Fibroblast of skin of scalp (primary cell): ENCODE results near the gene KCNH6.
A peak's percentile ranks its signal among the peaks of the same experiment; 100 is the strongest.

ENCODE experiments used
- DNase-seq: peaks from one replicate; pipeline ENCODE4 v3.0.0-alpha.2; 2013

Gene KCNH6

DNA sequence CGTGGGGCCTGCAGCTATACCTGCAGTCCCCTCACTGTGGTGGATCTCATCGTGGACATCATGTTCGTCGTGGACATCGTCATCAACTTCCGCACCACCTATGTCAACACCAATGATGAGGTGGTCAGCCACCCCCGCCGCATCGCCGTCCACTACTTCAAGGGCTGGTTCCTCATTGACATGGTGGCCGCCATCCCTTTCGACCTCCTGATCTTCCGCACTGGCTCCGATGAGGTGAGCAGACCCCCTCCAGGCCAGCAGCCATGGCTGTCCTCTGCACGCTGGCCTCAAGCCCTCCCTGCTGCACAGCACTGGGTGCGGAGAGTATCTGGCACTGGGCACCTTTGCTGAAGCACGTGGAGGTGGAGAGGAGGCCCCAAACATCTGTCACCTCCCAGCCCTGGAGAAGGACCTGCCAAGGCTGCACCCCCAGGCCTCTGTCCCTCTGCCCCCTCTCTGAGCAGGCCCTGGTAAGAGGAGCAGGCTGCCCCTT lies 11.0 kb downstream of the KCNH6 start:
- DNase-seq: no peak

DNA sequence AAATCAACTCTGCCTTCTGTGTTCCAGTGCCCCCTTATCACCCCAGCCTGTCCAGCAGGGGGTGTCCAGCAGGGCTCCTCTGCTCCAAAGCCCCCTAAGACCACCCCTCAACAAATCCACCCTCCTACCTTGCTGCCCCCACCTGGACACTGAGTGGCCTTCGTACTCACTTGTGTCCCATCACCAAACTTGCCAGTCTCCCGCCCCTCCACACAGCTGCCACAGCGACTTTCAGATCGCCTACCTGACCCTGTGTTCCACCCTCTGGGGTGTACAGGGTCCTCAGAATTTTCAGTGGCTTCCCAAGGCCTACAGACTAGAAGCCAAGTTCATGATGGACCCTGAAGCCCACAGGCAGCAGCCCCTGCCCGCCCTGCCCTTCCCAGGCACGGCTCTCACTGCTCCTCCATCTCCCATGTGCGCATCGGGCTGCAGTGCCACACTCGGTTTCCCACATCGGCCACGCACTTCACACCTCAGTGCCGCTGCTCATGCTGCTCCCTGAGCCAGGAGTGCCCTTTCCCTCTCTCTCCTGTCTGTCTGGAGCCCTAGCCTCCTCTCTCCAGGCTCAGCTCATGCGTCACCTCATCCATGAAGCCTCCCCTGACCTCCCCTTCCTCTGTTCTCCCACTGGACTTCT lies 11.8 kb downstream of the KCNH6 start:
- DNase-seq: no peak

DNA sequence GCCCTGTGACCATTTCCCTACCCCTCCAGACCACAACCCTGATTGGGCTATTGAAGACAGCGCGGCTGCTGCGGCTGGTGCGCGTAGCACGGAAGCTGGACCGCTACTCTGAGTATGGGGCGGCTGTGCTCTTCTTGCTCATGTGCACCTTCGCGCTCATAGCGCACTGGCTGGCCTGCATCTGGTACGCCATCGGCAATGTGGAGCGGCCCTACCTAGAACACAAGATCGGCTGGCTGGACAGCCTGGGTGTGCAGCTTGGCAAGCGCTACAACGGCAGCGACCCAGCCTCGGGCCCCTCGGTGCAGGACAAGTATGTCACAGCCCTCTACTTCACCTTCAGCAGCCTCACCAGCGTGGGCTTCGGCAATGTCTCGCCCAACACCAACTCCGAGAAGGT lies 12.5 kb downstream of the KCNH6 start:
- DNase-seq: no peak

DNA sequence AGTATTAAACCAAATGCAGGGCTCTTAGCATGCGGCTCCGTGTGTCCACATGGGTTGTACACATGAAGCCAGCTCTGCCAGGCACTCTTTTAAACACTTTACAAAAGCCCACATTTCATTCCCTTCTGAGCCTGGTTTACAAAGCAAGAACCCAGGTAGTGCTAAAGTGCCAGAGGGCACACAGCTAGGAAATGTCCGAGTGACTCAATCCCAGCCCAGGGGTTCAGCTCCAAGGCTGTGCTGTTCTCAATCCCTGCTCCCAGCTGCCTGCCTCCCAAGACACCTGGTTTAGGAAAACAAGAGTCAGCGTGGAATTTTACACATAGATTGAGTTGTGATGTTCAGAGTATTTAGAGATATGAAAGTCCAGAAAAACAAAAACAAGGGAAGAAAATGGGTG lies 13.8 kb downstream of the KCNH6 start:
- DNase-seq: no peak

DNA sequence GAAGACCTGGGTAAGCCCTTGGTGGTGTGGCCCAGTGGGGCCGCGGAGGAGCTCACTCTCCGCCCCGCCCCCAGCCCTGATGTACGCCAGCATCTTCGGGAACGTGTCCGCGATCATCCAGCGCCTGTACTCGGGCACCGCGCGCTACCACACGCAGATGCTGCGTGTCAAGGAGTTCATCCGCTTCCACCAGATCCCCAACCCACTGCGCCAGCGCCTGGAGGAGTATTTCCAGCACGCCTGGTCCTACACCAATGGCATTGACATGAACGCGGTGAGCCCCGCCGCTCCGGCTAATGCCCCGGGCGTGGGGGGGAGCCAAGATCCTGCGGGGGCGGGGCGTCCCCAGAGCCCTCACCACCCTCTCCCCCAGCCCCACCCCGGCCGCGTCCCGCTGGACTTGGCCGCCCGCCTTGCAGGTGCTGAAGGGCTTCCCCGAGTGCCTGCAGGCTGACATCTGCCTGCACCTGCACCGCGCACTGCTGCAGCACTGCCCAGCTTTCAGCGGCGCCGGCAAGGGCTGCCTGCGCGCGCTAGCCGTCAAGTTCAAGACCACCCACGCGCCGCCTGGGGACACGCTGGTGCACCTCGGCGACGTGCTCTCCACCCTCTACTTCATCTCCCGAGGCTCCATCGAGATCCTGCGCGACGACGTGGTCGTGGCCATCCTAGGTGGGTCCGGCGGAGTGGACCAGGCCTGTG lies 15.0 kb downstream of the KCNH6 start:
- DNase-seq: no peak

DNA sequence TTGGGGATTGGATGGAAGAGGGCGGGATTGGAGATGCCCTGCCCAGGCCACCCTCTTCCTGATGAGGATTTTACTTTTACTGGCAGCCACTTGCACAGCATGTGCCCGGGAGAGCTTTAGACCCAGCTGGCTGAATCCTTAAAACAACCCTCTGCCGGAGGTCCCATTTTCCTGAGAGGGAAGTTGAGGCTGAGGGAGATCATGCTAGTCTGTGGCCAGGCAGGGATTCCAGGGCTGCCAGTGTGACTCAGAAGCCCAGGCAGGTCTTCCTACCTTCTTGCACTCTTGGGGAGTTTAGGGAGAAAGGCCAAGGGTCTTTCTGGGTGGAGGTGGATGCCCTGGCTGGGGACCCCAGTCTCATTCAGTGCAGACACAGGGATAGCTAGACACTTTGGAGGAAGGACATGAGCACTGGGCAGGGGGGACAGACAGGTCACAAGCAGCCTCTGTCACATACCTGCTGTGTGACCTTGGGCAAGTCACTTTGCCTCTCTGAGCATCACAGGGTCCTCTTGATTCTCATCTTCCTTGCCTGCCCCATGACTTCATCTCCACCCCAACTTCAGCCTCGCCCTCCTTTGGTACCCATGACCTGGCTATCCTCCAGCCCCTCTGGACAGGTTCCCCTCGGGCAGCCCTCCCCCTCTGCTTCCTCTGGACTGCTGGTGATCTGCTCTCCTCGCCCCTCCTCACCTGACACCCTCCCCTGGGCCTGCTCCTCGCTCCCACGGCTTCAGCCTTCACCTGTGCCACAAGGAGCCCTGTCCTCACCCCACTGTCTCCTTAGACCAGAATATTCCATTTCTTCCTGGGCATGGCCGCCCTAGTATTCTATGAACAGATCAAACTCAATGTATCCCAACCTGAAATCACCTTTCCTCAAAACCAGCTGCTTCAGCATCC lies 15.8 kb downstream of the KCNH6 start:
- DNase-seq: no peak

DNA sequence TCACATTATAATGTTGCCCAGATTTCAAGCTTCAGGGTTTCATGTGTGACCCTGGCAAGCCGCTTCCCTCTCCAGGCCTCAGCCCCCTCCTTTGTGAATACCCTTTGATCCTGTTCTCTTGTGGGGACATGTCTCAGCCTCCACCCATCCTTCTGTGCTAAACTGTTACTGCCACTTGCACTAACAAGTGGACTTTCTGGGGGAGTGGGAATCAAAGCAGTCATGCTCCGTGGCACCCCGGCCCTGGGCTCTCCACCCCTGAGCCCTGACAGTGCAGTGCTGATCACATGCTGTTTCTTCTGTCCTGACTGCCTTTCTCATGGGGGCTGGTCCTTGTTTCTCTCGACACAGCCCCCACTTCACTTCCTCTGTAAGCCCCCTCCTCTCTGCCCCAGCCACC lies 17.4 kb downstream of the KCNH6 start:
- DNase-seq: no peak

DNA sequence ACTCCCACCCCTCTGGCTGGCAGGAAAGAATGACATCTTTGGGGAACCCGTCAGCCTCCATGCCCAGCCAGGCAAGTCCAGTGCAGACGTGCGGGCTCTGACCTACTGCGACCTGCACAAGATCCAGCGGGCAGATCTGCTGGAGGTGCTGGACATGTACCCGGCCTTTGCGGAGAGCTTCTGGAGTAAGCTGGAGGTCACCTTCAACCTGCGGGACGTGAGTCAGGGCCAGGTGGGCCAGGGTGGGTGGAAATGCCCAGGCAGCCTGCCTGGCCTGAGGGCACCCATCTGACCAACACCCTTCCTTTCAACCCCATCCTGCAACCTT lies 19.0 kb downstream of the KCNH6 start:
- DNase-seq: no peak

DNA sequence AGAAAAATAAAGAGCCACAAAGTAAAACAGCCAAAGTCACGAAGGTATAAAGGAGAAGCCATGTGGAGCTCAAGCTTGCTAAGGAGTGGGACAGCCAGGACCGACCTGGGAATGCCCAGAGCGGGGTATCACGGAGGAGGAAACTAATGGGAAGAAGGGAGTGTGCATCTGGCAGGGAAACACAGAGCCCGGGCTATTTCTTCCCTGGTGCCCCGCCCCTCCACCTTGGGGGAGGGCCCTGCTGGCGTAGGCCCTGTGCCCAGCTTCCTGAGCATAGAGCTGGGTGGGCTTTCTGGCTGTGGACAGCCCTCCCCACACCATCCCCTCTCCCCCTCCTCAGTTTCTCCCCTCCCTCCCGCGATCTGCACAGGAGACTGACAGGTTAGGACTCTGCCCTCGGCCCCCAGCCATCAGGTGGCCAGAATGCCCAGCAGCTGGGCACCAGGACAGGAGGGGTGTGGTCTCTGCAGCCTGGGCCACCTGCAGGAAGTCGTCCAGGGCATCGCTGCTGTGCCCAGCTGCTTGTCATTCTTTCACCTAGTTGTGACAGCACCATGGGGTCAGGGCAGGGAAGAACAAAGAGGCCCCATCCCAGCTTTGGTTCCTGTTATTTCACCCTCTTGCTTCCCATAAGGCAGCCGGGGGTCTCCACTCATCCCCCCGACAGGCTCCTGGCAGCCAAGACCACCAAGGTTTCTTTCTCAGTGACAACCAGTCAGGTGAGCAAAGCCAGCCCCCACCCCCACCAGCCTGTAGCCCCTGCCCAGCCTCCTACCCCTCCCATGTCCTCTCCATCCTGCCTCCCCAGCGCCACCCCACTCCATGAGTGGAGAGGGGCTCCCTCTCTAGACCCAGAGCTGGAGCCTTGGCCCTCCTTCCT lies 20.0 kb downstream of the KCNH6 start:
- DNase-seq: no peak

DNA sequence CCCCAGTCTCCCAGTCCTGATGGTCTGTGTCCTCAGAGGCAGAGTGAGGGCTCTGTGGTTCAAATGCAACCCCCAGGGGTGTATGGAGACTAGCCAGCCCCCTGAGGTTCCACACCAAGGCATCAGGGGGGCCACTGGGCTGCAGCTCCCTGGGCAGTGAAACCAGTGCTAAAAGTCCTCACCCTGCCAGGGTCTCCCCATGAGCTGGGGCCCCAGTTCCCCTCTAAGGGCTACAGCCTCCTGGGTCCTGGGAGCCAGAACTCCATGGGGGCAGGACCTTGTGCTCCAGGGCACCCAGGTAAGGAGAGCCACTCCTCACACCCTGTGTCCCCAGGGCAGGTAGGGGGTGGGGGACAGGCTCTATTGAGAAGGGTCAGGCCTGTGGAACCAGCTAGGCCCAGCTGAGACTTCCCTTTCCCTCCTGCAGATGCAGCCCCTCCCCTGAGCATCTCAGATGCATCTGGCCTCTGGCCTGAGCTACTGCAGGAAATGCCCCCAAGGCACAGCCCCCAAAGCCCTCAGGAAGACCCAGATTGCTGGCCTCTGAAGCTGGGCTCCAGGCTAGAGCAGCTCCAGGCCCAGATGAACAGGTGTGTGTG lies 20.8 kb downstream of the KCNH6 start:
- DNase-seq: no peak

DNA sequence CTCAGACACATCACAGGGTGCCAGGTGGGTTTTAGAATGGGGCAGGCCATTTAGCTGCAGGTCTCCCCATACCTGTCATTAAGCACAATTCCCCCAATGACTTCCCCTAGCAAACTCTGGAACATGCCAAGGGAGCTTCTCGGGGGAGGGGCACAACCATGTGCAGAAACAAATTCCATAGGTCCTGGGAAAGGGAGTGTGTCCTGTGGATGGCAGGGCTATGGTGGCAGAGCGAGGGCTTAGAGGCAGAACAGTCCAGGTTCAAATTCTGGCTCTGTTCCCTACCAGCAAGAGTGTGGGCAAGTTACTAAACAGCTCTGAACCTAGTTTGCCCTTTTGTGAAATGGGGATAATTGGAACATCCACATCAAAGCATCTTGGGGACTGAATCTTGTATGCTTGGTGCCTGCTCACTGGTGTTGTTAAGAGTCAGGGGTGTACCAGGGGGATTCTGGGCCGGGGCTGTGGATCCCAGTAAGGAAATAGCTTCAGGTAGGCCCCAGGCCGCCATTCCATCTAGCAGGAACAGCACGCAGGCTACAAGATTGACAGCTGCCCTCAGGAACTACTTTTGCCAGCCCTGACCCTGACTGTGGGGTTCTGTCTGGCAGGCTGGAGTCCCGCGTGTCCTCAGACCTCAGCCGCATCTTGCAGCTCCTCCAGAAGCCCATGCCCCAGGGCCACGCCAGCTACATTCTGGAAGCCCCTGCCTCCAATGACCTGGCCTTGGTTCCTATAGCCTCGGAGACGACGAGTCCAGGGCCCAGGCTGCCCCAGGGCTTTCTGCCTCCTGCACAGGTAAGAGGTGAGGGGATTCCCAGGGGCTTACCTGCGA lies 21.5 kb downstream of the KCNH6 start:
- DNase-seq: no peak

DNA sequence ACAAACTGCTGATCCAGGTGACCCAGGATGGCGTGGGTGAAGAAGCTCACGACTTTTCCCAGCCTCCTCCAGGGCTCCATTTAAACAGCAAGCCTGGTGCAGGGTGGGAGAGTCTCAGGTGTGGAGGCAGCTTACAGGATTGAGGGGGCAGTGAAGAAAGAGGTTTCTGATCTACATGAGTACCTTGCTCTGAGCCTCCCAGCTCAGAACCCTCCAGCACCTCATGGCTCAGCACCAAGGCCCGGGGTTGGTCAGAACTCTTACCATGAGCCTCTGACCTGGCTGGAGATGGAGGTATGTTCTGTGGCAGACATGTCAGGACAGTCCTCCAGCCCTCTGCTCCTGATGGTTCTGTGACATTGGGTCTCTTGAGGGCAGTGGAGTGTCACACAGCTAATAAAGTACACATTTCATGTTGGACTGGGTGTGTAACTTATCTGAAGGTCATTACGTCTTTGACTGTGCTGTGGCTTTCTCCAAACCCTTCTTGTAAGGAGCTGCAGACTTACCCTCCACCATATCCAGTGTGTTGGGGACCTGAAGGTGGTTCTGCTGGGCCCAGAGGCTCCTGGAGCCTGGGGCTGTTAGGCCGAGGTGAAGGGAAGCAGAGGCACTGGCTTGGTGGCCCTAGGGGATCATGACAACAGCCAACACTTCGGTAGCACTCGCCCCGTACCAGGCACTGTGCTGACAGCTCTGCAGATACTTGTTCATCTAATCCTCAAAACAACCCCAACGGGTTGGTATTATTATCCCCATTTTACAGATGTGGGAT lies 23.3 kb downstream of the KCNH6 start:
- no peak for DNase-seq

DNA sequence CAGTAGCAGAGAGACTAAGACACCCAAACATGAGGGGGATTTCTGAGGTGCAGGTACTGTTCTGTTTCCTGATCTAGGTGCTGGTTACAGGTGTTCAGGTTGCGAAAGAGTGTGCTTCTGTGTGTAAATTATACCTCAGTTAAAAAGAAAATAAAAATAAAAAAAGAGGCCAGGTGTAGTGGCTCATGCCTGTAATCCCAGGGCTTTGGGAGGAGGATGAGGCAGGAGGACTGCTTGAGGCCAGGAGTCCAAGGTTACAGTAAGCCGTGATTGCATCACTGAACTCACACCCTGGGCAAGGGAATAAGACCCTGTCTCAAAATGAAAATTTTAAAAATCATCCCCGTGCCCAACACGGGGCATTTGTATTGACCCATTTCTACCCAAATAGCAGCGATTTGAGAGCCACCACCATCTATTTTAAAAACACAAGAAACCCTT lies 23.9 kb downstream of the KCNH6 start:
- no peak for DNase-seq

DNA sequence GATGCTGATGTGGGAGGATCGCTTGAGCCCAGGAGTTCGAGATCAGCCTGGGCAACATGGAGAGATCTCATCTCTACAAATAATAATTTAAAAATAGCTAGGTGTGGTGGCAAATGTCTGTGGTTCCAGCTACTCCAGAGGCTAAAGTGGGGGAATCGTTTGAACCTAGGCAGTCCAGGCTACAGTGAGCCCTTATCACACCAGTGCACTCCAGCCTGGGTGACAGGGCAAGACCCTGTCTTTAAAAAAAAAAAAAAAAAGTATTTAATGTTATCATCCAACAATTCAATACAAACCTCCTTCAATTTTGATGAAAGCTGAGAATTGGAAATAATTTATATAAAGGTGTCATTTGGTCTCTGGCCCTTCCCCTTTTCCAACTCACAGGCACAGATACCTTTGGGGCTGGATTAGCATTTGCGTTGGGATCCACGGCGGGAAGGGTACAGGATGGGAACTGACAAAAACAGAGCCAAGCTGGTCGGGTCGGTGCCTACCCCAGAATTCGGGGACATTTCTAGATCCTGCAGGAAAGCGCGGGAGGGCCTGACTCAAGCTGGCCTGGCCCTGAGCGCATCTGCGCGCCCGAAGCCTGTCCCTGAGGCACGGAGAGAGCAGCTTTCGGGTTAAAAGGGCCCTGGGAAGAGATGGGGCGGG lies 26.3 kb downstream of the KCNH6 start:
- no peak for DNase-seq

DNA sequence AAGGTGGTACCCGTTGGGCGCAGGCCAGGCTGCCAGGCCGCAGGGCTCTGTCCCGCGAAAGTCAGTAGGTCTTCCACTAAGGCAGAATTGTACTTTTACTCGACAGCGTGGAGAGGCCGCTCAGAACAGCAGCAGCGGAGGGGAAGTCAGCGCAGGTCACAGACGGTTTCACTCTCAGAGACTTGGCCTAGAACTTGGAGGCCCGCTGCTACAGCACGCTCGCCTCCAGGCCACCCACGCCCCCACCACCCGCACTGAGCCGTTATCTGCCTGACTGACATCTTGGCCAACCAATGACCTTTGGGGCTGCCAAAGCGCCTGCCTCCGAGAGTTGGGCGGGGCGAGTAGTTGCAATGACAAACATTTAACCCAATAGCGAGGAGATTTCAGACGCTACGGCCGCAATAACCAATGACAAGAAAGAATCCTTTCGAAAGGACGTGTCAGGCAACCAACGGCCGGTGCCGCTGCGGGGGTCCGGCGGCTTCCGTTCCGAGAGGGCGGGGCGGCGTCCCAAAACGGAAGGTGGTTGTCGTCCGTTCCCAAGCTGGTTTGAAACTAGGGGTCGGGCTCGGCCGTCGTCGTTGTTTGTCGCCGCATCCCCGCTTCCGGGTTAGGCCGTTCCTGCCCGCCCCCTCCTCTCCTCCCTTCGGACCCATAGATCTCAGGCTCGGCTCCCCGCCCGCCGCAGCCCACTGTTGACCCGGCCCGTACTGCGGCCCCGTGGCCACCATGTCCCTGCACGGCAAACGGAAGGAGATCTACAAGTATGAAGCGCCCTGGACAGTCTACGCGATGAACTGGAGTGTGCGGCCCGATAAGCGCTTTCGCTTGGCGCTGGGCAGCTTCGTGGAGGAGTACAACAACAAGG lies 27.0 kb downstream of the KCNH6 start, which contains the start of gene DCAF7:
TSS of gene DCAF7 (plus strand) at position 532 of the 871 bp plus-strand sequence. CDS start at position 733, 201 bp downstream.
- peak; percentile 100 for DNase-seq

DNA sequence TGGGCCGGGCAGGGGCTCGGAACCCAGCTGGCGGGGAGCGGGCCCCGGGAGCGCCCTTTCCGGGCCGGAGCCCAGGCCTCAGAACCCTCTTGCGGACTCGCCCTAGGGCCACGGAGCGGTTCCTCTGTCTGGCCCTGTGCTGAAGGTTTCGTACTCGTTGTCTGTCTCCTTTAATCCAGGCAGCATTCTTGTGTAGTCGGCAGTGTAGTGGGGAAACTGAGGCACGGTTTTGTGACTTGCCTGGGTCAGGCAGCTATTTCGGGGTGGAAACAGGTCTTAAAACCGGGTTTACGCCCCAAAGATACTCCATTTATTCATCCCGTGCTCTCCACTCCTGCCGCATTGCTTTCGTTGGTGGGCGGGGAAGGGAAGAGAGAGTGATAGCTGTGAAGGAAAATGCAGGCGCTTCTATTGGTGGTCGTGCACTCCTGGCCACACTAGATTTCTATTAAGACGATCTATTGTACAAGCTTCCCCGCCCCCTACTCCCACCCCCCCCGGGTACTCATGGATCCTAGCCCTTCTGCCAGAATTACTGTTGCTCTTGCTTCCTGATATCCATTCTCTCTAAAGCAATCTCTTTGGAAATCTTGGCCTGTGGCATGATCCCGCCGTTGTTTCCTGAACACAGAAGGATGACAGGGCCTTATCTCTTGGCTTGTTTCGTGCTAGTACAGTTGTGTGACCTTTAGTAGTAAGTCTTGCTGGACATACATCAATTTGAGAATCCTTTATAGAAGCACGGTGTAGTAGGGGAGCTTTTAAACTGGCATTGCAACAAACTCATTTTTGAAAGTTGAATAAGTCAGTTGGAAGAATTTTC lies 27.9 kb downstream of the KCNH6 start:
- DNase-seq: peak; percentile 34

DNA sequence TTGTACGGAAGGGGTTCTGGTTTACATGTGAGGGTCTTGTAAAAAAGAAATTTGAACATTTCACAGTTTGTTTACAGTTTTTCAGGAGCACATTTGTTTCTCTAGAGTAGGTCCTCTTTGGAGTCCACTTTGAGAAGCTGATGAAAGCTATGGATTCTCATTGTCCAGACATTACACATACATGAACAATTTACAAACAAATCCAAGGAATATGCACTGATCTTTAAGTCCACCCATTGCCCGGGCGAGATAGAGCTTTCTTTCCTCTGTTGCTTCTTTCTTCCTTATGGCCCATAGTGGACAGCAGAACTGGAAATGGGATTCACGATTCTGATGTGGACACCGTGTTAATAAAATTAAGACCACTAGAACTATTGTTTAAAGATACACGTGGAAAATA lies 29.1 kb downstream of the KCNH6 start:
- DNase-seq: no peak
